Measurements from ENCODE around the gene HABP2. TPM values are rescaled to one million over a fixed set of nuclear protein-coding genes. Genes with fewer than 3 reads are reported as not detected.

Gene HABP2
- total and polyA plus RNA-seq, 7 experiments from 2014 or later: not detected

DNA sequence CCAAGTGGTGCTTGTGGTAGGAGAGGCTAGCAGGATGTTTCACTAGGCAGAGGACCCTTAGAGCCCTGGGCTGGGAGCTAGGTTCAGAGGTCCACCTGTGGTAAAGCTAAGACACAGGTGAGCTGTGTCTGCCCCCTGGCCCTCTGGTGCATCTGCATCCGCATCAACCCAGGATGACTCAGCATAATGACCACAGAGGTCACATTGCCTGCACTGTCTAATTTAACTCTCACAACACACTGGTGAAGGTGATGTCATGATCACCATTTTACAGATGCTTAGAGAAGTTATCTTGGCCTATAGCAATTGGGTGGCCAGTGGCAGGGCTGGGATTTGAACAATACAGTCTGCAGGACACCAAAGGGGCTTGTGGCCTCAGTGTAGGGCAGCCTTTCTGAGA lies 33.1 kb downstream of the HABP2 start:
- Histone ChIP-seq H3K9me3 (ENCODE audit: control insufficient read depth in 2 of 3, low read length in 3 of 3) (no peaks in the 10 kb centered on the region), H3K27me3 (ENCODE audit: control insufficient read depth in 2 of 2, insufficient read depth in 2 of 2, low read length in 2 of 2) (no peaks in the 10 kb centered on the region), H3K27ac (ENCODE audit: low read depth, low read length) (no peak overlapping the region), H3K4me1 (ENCODE audit: control insufficient read depth in 2 of 2, insufficient read depth in 2 of 2, low read length in 2 of 2) (no peaks in the 10 kb centered on the region), H3K36me3 (ENCODE audit: control insufficient read depth in 2 of 3, insufficient read depth in 3 of 3, low read length in 3 of 3) (no peaks in the 10 kb centered on the region), H3K4me3 (ENCODE audit: low read length) (no peak overlapping the region)
- POLR2A ChIA-PET: no interaction called here
- Mint-ChIP-seq H3K27me3 (peaks cover 2 to 22% (median 19%) of the 10 kb centered on the region in 5 donors), H3K27ac (no peak overlapping the region), H3K36me3 (no peaks in the 10 kb centered on the region), H3K9me3 (peaks cover 0 to 2% (median 0%) of the 10 kb centered on the region in 11 donors), H3K4me3 (no peak overlapping the region), H3K4me1 (no peaks in the 10 kb centered on the region)
- intact Hi-C loops (cut with micrococcal nuclease): no loop called here
- DNase-seq (no peak), ATAC-seq (no peak)
- CTCF ChIA-PET: no interaction called here

DNA sequence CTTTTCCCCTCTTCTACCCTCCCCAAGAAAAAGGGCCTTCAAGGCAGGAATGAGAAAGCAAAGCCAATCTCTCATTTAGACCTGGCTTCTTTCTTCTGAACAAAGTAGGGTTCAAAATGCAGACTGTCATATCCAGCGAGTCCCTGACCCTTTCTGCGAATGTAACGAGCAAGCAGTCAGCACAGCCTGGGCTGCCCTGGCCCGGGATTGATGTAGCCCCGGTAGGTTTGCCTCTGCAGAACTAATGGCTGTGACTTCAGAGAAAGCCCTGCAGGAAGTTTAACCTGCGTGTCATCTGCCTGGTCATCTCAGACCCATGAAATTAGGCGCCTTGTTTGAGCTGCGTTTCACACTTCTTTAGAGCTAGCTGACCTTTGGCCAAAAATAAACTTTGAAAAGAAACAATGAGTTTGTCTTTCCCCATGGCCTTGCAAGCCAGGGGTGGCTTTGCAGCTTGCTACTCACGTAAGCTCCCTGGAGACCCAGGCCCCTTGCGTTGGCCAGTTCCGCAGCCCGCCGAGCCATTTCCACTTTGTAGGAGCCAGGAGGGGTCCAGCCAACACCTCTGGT lies 36.4 kb downstream of the HABP2 start:
- H3K4me3 Mint-ChIP-seq: no peak overlapping the region
- intact Hi-C loops (cut with micrococcal nuclease): no loop called here
- peaks cover 0 to 1% (median 0%) of the 10 kb centered on the region in 11 donors for H3K9me3 Mint-ChIP-seq
- ChIA-PET POLR2A (no interaction called here), CTCF (no interaction called here)
- no peak overlapping the region for H3K27ac Mint-ChIP-seq
- peaks cover 0 to 6% (median 0%) of the 10 kb centered on the region in 7 donors for H3K4me1 Mint-ChIP-seq
- H3K27ac ChIP-seq (ENCODE audit: low read depth, low read length): no peak overlapping the region
- H3K27me3 ChIP-seq (ENCODE audit: control insufficient read depth in 2 of 2, insufficient read depth in 2 of 2, low read length in 2 of 2): no peaks in the 10 kb centered on the region
- ATAC-seq: no peak
- H3K4me1 ChIP-seq (ENCODE audit: control insufficient read depth in 2 of 2, insufficient read depth in 2 of 2, low read length in 2 of 2): no peaks in the 10 kb centered on the region
- H3K36me3 Mint-ChIP-seq: no peaks in the 10 kb centered on the region
- H3K9me3 ChIP-seq (ENCODE audit: control insufficient read depth in 2 of 3, low read length in 3 of 3): no peaks in the 10 kb centered on the region
- no peak for DNase-seq
- H3K36me3 ChIP-seq (ENCODE audit: control insufficient read depth in 2 of 3, insufficient read depth in 3 of 3, low read length in 3 of 3): no peaks in the 10 kb centered on the region
- no peak overlapping the region for H3K4me3 ChIP-seq (ENCODE audit: low read length)
- peaks cover 0 to 15% (median 6%) of the 10 kb centered on the region in 5 donors for H3K27me3 Mint-ChIP-seq

DNA sequence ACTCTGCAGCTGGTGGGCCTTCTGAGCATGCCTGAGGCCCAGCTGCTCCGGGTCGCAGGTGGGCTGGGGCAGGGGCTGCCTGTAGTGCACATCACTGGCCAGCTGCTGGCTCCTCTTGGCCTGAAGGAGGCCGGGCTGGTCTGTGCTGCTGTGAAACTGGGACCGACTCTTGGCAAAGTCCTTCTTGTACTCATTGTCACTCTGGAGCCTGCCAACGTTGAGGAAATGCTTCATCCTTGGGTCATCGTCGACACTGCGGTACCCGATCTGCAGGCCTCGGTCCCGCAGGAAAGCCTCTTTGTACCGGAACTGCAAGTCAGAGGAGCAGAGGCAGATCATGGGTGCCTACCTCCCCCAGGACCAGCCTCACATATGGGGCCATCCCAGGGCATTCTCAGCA lies 37.7 kb downstream of the HABP2 start:
- Mint-ChIP-seq H3K4me1 (peaks cover 0 to 6% (median 0%) of the 10 kb centered on the region in 7 donors), H3K36me3 (no peaks in the 10 kb centered on the region), H3K27ac (no peak overlapping the region), H3K9me3 (peaks cover 0 to 1% (median 0%) of the 10 kb centered on the region in 11 donors), H3K4me3 (no peak overlapping the region), H3K27me3 (peaks cover 0 to 13% (median 0%) of the 10 kb centered on the region in 5 donors)
- DNase-seq (no peak), ATAC-seq (no peak)
- Histone ChIP-seq H3K4me3 (ENCODE audit: low read length) (no peak overlapping the region), H3K4me1 (ENCODE audit: control insufficient read depth in 2 of 2, insufficient read depth in 2 of 2, low read length in 2 of 2) (no peaks in the 10 kb centered on the region), H3K36me3 (ENCODE audit: control insufficient read depth in 2 of 3, insufficient read depth in 3 of 3, low read length in 3 of 3) (no peaks in the 10 kb centered on the region), H3K27ac (ENCODE audit: low read depth, low read length) (no peak overlapping the region), H3K9me3 (ENCODE audit: control insufficient read depth in 2 of 3, low read length in 3 of 3) (no peaks in the 10 kb centered on the region), H3K27me3 (ENCODE audit: control insufficient read depth in 2 of 2, insufficient read depth in 2 of 2, low read length in 2 of 2) (no peaks in the 10 kb centered on the region)
- POLR2A ChIA-PET: no interaction called here
- intact Hi-C loops (cut with micrococcal nuclease): no loop called here
- CTCF ChIA-PET: interaction anchor here (0.7 kb wide), 1 partner anchor 139 kb away, joined by 3 read pairs; no protein-coding TSS in a partner anchor

GRCh38 chr10:113592380-113592779 lies 39.5 kb downstream of the HABP2 start:
- intact Hi-C loops (cut with micrococcal nuclease): no loop called here
- Mint-ChIP-seq H3K27ac (no peak overlapping the region), H3K27me3 (peaks cover 0 to 13% (median 0%) of the 10 kb centered on the region in 5 donors), H3K4me3 (no peak overlapping the region), H3K9me3 (peaks cover 0 to 1% (median 0%) of the 10 kb centered on the region in 11 donors), H3K4me1 (peaks cover 0 to 6% (median 0%) of the 10 kb centered on the region in 7 donors), H3K36me3 (no peaks in the 10 kb centered on the region)
- no peak overlapping the region for H3K4me3 ChIP-seq (ENCODE audit: low read length)
- ChIA-PET CTCF (no interaction called here), POLR2A (no interaction called here)
- no peaks in the 10 kb centered on the region for H3K27me3 ChIP-seq (ENCODE audit: control insufficient read depth in 2 of 2, insufficient read depth in 2 of 2, low read length in 2 of 2)
- no peak overlapping the region for H3K27ac ChIP-seq (ENCODE audit: low read depth, low read length)
- no peaks in the 10 kb centered on the region for H3K4me1 ChIP-seq (ENCODE audit: control insufficient read depth in 2 of 2, insufficient read depth in 2 of 2, low read length in 2 of 2)
- ATAC-seq (no peak), DNase-seq (no peak)
- H3K36me3 ChIP-seq (ENCODE audit: control insufficient read depth in 2 of 3, insufficient read depth in 3 of 3, low read length in 3 of 3): no peaks in the 10 kb centered on the region
- no peaks in the 10 kb centered on the region for H3K9me3 ChIP-seq (ENCODE audit: control insufficient read depth in 2 of 3, low read length in 3 of 3)

- no peak for ATAC-seq
These were observed 41.8 kb downstream of the HABP2 start for GRCh38 chr10:113594652-113595051.

GRCh38 chr10:113600569-113600968 lies 47.7 kb downstream of the HABP2 start:
- intact Hi-C loops (cut with micrococcal nuclease): no loop called here
- no peak overlapping the region for H3K27ac Mint-ChIP-seq
- no peak for ATAC-seq

More at GRCh38 chr10:113594652-113595051, 41.8 kb downstream of the HABP2 start:
- Mint-ChIP-seq H3K9me3 (peaks cover 0 to 1% (median 0%) of the 10 kb centered on the region in 11 donors), H3K4me1 (peaks cover 0 to 6% (median 0%) of the 10 kb centered on the region in 7 donors), H3K36me3 (no peaks in the 10 kb centered on the region), H3K27me3 (peaks cover 0 to 13% (median 0%) of the 10 kb centered on the region in 5 donors), H3K4me3 (no peak overlapping the region), H3K27ac (no peak overlapping the region)
- Histone ChIP-seq H3K27me3 (ENCODE audit: control insufficient read depth in 2 of 2, insufficient read depth in 2 of 2, low read length in 2 of 2) (no peaks in the 10 kb centered on the region), H3K36me3 (ENCODE audit: control insufficient read depth in 2 of 3, insufficient read depth in 3 of 3, low read length in 3 of 3) (no peaks in the 10 kb centered on the region), H3K27ac (ENCODE audit: low read depth, low read length) (no peak overlapping the region), H3K4me3 (ENCODE audit: low read length) (no peak overlapping the region), H3K4me1 (ENCODE audit: control insufficient read depth in 2 of 2, insufficient read depth in 2 of 2, low read length in 2 of 2) (no peaks in the 10 kb centered on the region), H3K9me3 (ENCODE audit: control insufficient read depth in 2 of 3, low read length in 3 of 3) (no peaks in the 10 kb centered on the region)
- intact Hi-C loops (cut with micrococcal nuclease): no loop called here
- POLR2A ChIA-PET: no interaction called here
- DNase-seq: no peak
- CTCF ChIA-PET: no interaction called here

GRCh38 chr10:113603057-113603777 lies 50.4 kb downstream of the HABP2 start:
- H3K4me3 ChIP-seq (ENCODE audit: low read length): no peak overlapping the region
- peaks cover 0 to 5% (median 0%) of the 10 kb centered on the region in 11 donors for H3K9me3 Mint-ChIP-seq
- POLR2A ChIA-PET: no interaction called here
- intact Hi-C loops (cut with micrococcal nuclease): no loop called here
- no peaks in the 10 kb centered on the region for H3K36me3 ChIP-seq (ENCODE audit: control insufficient read depth in 2 of 3, insufficient read depth in 3 of 3, low read length in 3 of 3)
- no peaks in the 10 kb centered on the region for H3K27me3 ChIP-seq (ENCODE audit: control insufficient read depth in 2 of 2, insufficient read depth in 2 of 2, low read length in 2 of 2)
- H3K27ac Mint-ChIP-seq: no peak overlapping the region
- H3K4me1 ChIP-seq (ENCODE audit: control insufficient read depth in 2 of 2, insufficient read depth in 2 of 2, low read length in 2 of 2): no peaks in the 10 kb centered on the region
- no peak overlapping the region for H3K4me3 Mint-ChIP-seq
- no peaks in the 10 kb centered on the region for H3K9me3 ChIP-seq (ENCODE audit: control insufficient read depth in 2 of 3, low read length in 3 of 3)
- ATAC-seq (no peak), DNase-seq (no peak)
- no peaks in the 10 kb centered on the region for H3K36me3 Mint-ChIP-seq
- no peaks in the 10 kb centered on the region for H3K4me1 Mint-ChIP-seq
- peaks cover 0 to 22% (median 9%) of the 10 kb centered on the region in 5 donors for H3K27me3 Mint-ChIP-seq
- no peak overlapping the region for H3K27ac ChIP-seq (ENCODE audit: low read depth, low read length)
- CTCF ChIA-PET: no interaction called here

More at GRCh38 chr10:113600569-113600968, 47.7 kb downstream of the HABP2 start:
- Histone ChIP-seq H3K9me3 (ENCODE audit: control insufficient read depth in 2 of 3, low read length in 3 of 3) (no peaks in the 10 kb centered on the region), H3K4me1 (ENCODE audit: control insufficient read depth in 2 of 2, insufficient read depth in 2 of 2, low read length in 2 of 2) (no peaks in the 10 kb centered on the region), H3K27ac (ENCODE audit: low read depth, low read length) (no peak overlapping the region), H3K36me3 (ENCODE audit: control insufficient read depth in 2 of 3, insufficient read depth in 3 of 3, low read length in 3 of 3) (no peaks in the 10 kb centered on the region), H3K27me3 (ENCODE audit: control insufficient read depth in 2 of 2, insufficient read depth in 2 of 2, low read length in 2 of 2) (no peaks in the 10 kb centered on the region), H3K4me3 (ENCODE audit: low read length) (no peak overlapping the region)
- H3K4me3 Mint-ChIP-seq: no peak overlapping the region
- DNase-seq: no peak
- H3K4me1 Mint-ChIP-seq: no peaks in the 10 kb centered on the region
- peaks cover 0 to 5% (median 0%) of the 10 kb centered on the region in 11 donors for H3K9me3 Mint-ChIP-seq
- no peaks in the 10 kb centered on the region for H3K36me3 Mint-ChIP-seq
- ChIA-PET CTCF (no interaction called here), POLR2A (no interaction called here)
- H3K27me3 Mint-ChIP-seq: peaks cover 0 to 19% (median 7%) of the 10 kb centered on the region in 5 donors

Measured in naive thymus-derived CD4-positive, alpha-beta T cell (primary cell).